ENCODE results near the gene PSAP.

- TF ChIP-seq POLR2A (IDR thresholded peaks at IDR 0.05; ENCODE audit: low read length), result no peak
- TF ChIP-seq GATA1 (IDR thresholded peaks at IDR 0.05; ENCODE audit: low read depth, low read length), result no peak
These were observed 54.2 kb downstream of the PSAP start for GRCh38 chr10:71796749-71797405.
